Fibroblast of upper back skin (primary cell): ENCODE results near the gene TTC34.
"Not testable (repeated sequence)": the region's sequence is repeated elsewhere in the genome, so short reads cannot be mapped to it uniquely, and the experiment has no call there.

Experiments used
- DNase-seq: peaks from one replicate; pipeline ENCODE4 v3.0.0-alpha.2; 2013

The TTC34 gene

DNA sequence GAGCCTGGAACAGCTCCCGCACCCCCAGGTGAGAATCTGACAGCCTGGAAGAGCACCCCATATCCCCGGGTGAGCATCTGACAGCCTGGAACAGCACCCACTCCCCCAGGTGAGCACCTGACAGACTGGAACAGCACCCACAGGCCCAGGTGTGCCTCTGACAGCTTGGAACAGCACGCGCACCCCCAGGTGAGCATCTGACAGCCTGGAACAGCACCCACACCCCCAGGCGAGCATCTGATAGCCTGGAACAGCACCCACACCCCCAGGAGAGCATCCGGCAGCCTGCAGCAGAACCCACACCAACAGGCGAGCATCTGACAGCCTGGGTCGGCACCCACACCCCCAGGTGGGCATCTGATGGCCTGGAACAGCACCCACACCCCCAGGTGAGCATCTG, 141.7 kb downstream of the TTC34 start:
- DNase-seq: not testable (repeated sequence)

DNA sequence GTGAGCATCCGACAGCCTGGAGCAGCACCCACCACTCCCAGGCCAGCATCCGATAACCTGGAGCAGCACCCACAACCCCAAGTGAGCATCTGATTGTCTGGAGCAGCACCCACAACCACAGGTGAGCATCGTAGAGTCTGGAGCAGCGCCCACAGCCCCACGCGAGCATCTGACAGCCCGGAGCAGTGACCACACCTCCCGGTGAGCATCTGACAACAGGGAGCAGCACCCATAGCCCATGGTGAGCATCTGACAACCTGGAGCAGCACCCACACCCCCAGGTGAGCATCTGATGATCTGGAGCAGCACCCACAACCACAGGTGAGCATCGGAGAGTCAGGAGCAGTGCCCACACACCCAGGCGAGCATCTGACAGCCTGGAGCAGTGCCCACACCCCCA, 143.6 kb downstream of the TTC34 start:
- DNase-seq: not testable (repeated sequence)

DNA sequence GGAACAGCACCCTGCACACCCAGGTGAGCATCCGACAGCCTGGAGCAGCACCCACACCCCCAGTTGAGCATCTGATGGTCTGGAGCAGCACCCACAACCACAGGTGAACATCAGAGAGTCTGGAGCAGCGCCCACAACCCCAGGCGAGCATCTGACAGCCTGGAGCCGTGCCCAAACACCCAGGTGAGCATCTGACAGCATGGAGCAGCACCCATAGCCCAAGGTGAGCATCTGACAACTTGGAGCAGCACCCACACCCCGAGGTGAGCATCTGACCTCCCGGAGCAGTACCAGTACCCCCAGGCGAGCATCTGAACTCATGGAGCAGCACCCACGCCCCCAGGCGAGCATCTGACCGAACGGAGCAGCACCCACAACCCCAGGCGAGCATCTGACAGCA, 144.4 kb downstream of the TTC34 start:
- not testable (repeated sequence) for DNase-seq

DNA sequence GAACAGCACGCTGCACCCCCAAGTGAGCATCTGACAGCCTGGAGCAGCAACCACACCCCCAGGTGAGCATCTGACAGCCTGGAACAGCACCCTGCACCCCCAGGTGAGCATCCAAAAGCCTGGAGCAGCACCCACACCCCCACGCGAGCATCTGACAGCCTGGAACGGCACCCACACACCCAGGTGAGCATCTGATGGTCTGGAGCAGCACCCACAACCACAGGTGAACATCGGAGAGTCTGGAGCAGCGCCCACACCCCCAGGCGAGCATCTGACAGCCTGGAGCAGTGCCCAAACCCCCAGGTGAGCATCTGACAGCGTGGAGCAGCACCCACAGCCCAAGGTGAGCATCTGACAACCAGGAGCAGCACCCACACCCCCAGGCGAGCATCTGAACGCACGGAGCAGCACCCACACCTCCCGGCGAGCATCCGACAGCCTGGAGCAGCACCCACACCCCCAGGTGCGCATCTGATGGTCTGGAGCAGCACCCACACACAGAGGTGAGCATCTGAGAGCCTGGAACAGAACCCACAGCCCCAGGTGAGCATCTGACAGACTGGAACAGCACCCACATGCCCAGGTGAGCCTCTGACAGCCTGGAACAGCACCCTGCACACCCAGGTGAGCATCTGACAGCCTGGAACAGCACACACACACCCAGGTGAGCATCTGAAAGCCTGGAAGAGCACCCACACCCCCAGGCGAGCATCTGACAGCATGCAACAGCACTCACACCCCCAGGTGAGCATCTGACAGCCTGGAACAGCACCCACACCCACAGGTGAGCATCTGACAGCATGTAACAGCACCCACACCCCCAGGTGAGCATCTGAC, 145.7 kb downstream of the TTC34 start:
- DNase-seq: not testable (repeated sequence)

DNA sequence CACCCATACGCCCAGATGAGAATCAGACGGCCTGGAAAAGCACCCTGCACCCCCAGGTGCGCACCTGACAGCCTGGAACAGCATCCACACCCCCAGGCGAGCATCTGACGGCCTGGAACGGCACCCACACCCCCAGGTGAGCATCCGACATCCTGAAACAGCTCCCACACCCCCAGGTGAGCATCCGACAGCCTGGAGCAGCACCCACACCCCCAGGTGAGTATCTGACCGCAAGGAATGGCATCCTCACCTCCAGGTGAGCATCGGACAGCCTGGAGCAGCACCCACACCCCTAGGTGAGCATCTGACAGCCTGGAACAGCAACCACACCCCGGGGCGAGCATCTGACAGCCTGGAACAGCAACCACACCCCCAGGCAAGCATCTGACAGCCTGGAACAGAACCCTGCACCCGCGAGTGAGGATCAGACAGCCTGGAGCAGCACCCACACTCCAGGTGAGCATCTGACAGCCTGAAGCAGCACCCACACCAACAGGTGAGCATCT, 147.0 kb downstream of the TTC34 start:
- DNase-seq: not testable (repeated sequence)

GRCh38 chr1:2653741-2654442, 147.6 kb downstream of the TTC34 start:
- not testable (repeated sequence) for DNase-seq

DNA sequence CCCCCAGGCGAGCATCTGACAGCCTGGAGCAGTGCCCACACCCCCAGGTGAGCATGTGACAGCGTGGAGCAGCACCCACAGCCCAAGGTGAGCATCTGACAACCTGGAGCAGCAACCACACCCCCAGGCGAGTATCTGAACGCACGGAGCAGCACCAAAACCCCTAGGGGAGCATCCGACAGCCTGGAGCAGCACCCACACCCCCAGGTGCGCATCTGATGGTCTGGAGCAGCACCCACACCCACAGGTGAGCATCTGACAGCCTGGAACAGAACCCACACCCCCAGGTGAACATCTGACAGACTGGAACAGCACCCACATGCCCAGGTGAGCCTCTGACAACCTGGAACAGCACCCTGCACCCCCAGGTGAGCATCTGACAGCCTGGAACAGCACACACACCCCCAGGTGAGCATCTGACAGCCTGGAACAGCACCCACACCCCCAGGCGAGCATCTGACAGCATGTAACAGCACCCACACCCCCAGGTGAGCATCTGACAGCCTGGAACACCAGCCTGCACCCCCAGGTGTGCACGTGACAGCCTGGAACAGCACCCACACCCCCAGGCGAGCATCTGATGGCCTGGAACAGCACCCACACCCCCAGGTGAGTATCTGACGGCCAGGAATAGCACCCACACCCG, 148.4 kb downstream of the TTC34 start:
- not testable (repeated sequence) for DNase-seq

DNA sequence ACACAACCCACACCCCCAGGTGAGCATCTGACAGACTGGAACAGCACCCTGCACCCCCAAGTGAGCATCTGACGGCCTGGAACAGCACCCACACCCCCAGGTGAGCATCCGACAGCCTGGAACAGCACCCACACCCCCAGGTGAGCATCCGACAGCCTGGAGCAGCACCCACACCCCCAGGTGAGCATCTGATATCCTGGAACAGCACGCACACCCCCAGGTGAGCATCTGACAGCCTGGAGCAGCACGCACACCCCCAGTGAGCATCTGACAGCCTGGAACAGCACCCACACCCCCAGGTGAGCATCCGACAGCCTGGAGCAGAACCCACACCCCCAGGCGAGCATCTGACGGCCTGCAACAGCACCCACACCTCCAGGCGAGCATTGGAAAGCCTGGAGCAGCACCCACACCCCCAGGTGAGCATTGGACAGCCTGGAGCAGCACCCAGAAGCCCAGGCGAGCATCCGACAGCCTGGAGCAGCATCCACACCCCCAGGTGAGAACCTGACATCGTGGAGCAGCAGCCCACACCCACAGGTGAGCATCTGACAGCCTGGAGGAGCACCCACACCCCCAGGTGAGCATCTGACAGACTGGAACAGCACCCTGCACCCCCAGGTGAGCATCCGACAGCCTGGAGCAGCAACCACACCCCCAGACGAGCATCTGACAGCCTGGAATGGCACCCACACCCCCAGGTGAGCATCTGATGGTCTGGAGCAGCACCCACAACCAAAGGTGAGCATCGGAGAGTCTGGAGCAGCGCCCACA, 149.2 kb downstream of the TTC34 start:
- not testable (repeated sequence) for DNase-seq

GRCh38 chr1:2650967-2651645, 150.4 kb downstream of the TTC34 start:
- DNase-seq: no peak

DNA sequence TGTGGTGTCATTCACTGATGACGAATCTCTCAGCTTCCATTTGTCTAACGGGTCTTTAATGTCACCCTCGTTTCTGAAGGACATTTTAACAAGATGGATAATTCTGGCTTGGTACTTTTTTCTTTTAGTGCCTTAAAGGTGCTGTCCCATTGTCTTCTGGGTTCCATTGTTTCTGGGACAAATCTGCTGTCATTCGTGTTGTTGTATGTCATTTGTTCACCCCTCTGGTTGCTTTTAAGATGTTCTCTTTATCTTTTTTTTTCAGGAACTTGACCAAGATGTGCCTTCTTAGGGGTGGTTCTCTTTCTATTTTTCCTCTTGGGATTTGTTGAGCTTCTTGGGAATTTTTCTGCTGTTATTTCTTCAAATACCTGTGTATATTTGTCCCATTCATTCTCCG, 154.7 kb downstream of the TTC34 start:
- DNase-seq: no peak

DNA sequence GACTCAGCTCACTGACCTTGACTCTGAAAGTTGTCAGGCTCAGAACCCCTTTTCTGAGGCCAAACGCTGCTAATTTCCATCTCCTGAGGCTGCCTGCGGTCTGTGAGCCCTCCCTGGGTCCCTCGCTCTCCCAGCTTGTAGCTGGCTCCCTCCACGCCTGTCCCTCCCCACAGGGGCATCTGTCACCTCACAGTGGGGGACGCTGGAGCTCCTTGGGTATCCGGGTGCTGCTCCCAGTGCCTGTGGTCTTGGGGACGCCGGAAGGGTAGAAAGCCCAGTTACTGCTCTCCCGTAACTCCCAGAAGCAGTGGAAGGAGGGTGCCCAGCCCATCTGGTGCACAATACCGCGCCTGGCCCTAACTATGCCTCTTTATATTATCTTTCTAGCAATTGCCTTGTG, 155.7 kb downstream of the TTC34 start:
- no peak for DNase-seq

DNA sequence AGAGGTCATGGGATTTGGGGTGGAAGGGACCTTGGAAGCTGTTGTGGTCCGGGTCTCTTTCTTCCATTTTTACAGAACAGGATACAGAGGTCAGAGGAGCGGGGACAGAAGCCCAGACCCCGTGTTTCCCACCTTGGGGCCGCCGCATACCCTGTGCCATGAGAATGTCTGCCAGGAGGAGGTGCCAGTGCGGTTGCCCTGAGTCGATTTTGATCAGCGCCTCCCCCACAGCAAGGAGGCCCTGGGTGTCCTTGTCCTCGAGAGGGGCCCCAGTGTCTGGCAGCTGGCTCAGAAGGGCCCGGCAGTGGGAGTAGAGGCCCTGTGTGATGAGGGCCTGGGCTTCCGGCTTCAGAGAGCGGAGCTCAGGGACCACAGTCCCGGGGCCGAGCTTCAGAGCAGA, 156.3 kb downstream of the TTC34 start:
- no peak for DNase-seq

DNA sequence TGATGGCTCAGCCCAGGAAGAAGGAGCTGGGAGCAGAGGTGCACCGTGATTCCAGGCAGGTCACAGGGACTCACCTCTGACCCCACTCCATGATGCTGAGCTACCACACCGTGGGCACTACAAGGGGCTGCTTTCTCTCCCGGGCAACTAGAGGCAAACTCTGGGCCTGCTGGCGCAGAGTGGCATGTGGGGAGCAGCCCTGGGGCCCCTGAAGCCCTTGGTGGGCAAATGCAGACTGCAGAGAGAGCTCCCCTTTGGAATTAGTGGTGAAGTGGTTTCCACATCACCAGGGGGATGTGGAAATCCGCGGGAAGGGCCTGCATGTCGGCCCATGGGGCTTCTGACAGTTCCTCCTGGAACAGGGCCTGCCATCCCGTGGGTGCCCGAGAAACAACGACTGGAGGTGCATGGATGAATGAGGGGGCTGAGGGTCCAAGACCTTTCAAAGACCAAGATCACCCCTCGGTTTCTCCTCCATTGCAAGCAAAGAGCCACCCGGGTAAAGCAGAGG, 156.8 kb downstream of the TTC34 start:
- DNase-seq: no peak

- no peak for DNase-seq
Observed at GRCh38 chr1:2644171-2644570, 157.3 kb downstream of the TTC34 start.

DNA sequence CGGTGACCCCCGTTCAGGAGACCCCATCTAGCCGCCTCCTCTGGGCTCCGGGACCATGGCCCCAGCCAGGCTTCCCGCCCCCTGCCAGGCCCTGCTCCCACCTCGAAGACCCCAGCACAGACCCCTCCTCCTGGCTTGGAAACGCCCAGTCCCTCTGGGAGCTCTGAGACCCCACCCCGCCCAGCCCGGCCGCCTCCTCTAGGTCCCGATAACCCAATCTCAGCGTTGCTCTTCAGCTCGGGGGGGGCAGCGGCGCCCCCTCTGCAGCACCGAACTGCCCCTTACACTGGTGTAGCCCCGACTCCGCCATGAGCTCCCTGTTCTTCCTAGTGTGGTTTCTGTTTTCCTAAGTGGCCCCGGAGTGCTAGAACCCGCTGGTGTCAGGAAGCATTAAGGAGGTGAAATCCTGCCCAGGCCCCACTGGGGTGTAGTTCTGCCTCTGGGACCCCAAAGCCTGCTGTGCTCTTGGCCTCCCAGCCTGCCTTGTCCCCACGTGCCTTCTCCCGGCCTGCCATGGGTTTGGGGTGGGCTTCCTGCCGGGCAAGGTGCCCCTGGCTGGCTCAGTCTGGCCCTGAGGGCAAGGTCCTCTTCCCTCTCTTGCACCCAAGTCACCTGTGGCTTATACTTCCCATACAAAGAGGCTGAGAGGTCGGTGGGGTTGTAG, 157.9 kb downstream of the TTC34 start:
- no peak for DNase-seq

DNA sequence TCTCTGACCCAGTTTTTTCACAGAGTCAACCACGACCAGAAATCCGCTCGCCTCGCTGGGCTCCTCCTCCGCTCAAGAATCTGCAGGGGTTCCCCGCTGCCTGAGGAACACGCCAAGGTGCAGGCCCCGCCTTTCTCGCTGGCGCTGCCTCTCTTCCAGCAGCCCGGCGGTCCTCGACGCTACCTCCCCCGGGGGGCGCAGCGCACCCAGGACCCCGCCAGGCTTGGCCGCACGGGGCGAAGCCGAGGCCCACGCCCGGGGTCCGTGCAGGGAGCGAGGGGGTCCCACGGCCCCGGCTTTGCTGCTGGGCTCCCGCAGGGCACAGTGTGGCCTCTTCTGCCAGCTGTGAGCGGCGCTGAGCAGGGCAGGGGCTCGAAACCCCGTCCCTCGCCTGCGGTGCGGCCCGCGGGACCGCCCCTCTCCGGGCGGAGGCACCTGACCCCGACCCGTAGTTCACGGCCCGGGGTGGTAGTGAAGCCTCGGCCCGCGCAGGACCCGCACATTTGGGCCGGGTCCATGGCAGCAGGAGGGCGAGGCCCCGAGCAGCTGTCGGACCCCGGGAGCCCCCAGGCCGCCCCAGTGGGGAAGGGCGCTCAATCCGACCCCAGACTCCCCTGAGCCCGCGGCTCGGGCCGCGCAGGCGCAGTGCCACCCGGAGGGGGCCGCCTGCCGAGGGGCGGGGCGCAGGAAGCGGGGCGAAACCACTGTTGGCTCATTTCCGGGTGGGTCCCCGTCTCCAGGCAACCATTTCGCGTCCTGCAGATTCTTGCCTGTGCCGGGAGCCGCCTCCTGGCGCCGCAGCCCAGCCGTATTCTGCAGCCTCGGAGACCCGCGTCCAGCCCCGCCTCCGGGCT, 158.7 kb downstream of the TTC34 start:
- peak; percentile 89 for DNase-seq

DNA sequence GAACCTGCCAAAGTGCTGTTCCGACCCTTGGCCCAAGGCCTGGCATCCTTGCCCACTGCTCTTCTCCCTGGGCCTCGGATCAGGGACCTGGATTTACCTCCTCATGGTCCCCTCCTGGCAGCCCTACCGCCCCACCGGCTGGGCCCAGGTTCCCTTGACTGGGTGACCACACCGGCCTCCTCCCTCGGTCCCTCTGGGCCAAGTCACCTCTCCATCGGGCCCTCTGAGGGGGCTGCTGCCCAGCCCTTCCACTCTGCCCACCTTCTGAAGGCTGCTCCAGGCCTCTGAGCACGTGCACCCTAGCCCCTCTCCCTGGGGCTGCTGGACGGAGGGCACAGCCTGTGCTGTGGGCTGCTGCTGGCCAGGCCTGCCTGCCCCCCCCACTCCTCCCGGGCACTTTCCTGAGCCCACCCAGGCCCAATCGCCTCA, 159.3 kb downstream of the TTC34 start:
- no peak for DNase-seq

DNA sequence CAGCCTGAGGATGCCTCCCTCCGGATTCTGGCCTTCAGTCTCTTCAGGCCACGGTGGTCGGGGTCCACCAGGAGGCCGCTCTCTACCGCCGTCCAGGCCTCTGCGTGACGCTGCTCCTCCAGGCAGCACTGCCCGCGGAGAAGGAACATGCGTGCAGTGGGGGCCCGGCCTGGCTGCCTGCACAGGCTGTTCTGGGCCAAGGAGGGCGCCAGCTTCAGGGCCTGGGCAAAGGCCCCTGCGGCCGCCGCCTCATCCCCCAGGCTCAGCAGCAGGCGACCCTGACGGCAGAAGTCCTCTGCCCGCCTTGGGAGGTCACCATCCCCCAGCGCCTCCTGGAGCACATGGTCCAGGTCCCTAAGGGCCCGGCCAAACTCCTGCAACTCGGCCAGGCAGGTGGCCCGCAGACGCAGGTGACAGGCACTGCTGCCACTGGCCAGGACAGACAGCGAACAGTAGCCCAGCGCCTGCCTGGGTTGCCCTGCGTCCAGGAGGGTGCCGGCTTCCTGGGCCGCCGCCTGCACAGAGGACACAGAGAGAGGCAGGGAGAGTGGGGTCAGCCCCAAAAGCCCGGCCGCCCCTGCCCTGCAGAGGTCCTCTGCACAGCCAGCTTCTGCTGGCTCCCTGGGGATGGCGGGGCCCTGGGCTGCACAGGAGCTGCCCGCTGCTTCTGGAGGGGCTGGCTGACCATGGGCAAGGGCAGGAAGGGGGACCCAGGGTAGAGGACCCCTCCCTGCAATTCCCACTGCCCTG, 159.9 kb downstream of the TTC34 start:
- no peak for DNase-seq

GRCh38 chr1:2640626-2641025, 160.9 kb downstream of the TTC34 start:
- DNase-seq: no peak
